ENCODE measurements around the gene SLCO2A1. TPM values are rescaled to one million over a fixed set of nuclear protein-coding genes. Genes with fewer than 3 reads are reported as not detected.

The SLCO2A1 gene
- total RNA-seq, 6 donors from 2014 or later = 56.2 to 308 (median 133) TPM

- no peaks in the 10 kb centered on the region for H3K9me3 ChIP-seq
- peak overlapping the region; percentile 57 to 84 (median 78) for H3K27ac ChIP-seq
- no peak overlapping the region for H3K4me3 ChIP-seq
- DNase-seq (no peak), ATAC-seq (ENCODE audit: low FRiP score in 2 of 2) (no peak)
- TF ChIP-seq POLR2A (IDR thresholded peaks at IDR 0.05) (no peak), CTCF (IDR thresholded peaks at IDR 0.05) (no peak), POLR2AphosphoS5 (IDR thresholded peaks at IDR 0.05) (peak in 1 of 2 donors; percentile 9), EP300 (IDR thresholded peaks at IDR 0.05) (no peak)
- H3K4me1 ChIP-seq = peaks cover 35 to 53% (median 38%) of the 10 kb centered on the region in 4 donors
- 59 to 65% methylated on average over 2 of the region's 2 CpGs for WGBS, 2 donors
- peaks cover 0 to 35% (median 3%) of the 10 kb centered on the region in 4 donors for H3K36me3 ChIP-seq
- no peaks in the 10 kb centered on the region for H3K27me3 ChIP-seq
These were observed 80.3 kb downstream of the SLCO2A1 start for GRCh38 chr3:133949438-133949837.

- TF ChIP-seq POLR2A (IDR thresholded peaks at IDR 0.05) = no peak
- TF ChIP-seq EP300 (IDR thresholded peaks at IDR 0.05) = no peak
- no peak for TF ChIP-seq CTCF (IDR thresholded peaks at IDR 0.05)
- no peak for TF ChIP-seq POLR2AphosphoS5 (IDR thresholded peaks at IDR 0.05)
- Histone ChIP-seq H3K27me3 (no peaks in the 10 kb centered on the region), H3K4me1 (peaks cover 40 to 58% (median 42%) of the 10 kb centered on the region in 4 donors), H3K9me3 (no peaks in the 10 kb centered on the region), H3K27ac (peak overlapping the region; percentile 57 to 84 (median 78)), H3K4me3 (no peak overlapping the region), H3K36me3 (peaks cover 0 to 32% (median 3%) of the 10 kb centered on the region in 4 donors)
- DNase-seq = no peak
- ATAC-seq (ENCODE audit: low FRiP score in 2 of 2) = no peak
- WGBS, 2 donors = 85 to 89% methylated on average over 6 to 7 of the region's 7 CpGs
These were observed 80.7 kb downstream of the SLCO2A1 start for GRCh38 chr3:133948996-133949395.

DNA sequence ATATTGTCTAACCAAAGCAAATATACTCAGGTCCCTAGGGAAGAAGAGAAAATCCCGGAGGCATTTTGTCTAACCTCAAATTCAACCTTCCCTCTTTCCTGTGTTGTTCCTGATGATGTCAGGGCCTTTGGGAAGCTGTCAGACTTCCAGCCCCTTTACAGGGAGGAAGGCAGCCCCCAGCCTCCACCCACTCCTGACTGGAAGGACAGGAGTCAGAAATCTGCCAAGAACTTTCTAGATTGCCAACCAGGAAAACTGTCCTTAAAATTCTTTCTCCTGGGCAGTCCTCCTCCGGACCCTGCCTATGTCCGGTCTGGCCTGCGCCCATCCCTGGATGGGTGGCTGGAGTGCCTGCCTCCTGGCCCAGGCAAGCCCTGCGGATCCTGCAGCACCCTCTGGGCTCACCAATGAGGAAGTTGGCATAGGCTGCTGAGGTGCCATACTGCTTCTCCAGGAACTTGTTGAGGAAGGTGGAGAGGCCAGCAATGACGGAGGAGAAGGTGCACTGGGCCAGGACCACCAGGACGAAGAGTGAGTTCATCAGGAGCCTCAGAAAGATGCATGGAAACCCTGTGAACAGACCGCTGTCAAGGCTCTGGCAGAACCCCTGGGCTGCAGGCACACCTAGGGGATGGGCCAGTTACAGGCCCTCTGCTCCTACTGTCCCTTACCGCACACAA, 81.5 kb downstream of the SLCO2A1 start:
- Histone ChIP-seq H3K9me3 (no peaks in the 10 kb centered on the region), H3K36me3 (peaks cover 0 to 37% (median under 1%) of the 10 kb centered on the region in 4 donors), H3K4me3 (no peak overlapping the region), H3K4me1 (peaks cover 47 to 64% (median 50%) of the 10 kb centered on the region in 4 donors), H3K27ac (peak overlapping the region; percentile 74 to 90 (median 81)), H3K27me3 (no peaks in the 10 kb centered on the region)
- DNase-seq (peak in 1 of 2 donors; percentile 45), ATAC-seq (ENCODE audit: low FRiP score in 2 of 2) (peak in 1 of 2 donors; percentile 27)
- TF ChIP-seq POLR2A (IDR thresholded peaks at IDR 0.05) = no peak
- no peak for TF ChIP-seq CTCF (IDR thresholded peaks at IDR 0.05)
- TF ChIP-seq EP300 (IDR thresholded peaks at IDR 0.05) = peak in 3 of 4 donors; percentile 39 to 56 (median 44)
- peak; percentile 34 to 51 for TF ChIP-seq POLR2AphosphoS5 (IDR thresholded peaks at IDR 0.05)
- 76% methylated on average over 9 of the region's 9 CpGs for WGBS, 2 donors

GRCh38 chr3:133945381-133946095, 84.2 kb downstream of the SLCO2A1 start:
- Histone ChIP-seq H3K36me3 (peaks cover 0 to 42% (median 8%) of the 10 kb centered on the region in 4 donors), H3K9me3 (no peaks in the 10 kb centered on the region), H3K4me3 (no peak overlapping the region), H3K27ac (peak overlapping the region; percentile 74 to 90 (median 81)), H3K4me1 (peaks cover 49 to 73% (median 54%) of the 10 kb centered on the region in 4 donors), H3K27me3 (no peaks in the 10 kb centered on the region)
- ATAC-seq (ENCODE audit: low FRiP score in 2 of 2) = no peak
- WGBS, 2 donors = 69 to 84% methylated on average over 12 of the region's 12 CpGs
- TF ChIP-seq POLR2A (IDR thresholded peaks at IDR 0.05) (no peak), EP300 (IDR thresholded peaks at IDR 0.05) (no peak), POLR2AphosphoS5 (IDR thresholded peaks at IDR 0.05) (no peak), CTCF (IDR thresholded peaks at IDR 0.05) (peak in 1 of 6 experiments; percentile 1)
- DNase-seq = no peak
